GM21447 (cell line): ENCODE measurements around the gene COBL.

ENCODE experiments used
- ATAC-seq: cut with Tn5 transposase; IDR thresholded peaks from one replicate; pipeline ENCODE4 v1.9.1; 2021; ENCODE audit not compliant: unreplicated experiment

COBL gene

GRCh38 chr7:51256209-51256781, 60.3 kb downstream of the COBL start:
- no peak for ATAC-seq

GRCh38 chr7:51255536-51256208, 60.9 kb downstream of the COBL start:
- no peak for ATAC-seq

- ATAC-seq: no peak
These were observed 61.6 kb downstream of the COBL start for GRCh38 chr7:51255036-51255435.

- ATAC-seq: no peak
These were observed 63.5 kb downstream of the COBL start for GRCh38 chr7:51253157-51253556.

GRCh38 chr7:51251290-51251689, 65.3 kb downstream of the COBL start:
- ATAC-seq: no peak

- no peak for ATAC-seq
These were observed 66.1 kb downstream of the COBL start for GRCh38 chr7:51250512-51250911.

- no peak for ATAC-seq
These were observed 66.6 kb downstream of the COBL start for GRCh38 chr7:51249991-51250390.

- no peak for ATAC-seq
These were observed 67.2 kb downstream of the COBL start for GRCh38 chr7:51249187-51249945.

GRCh38 chr7:51246258-51247245, 70.1 kb downstream of the COBL start:
- ATAC-seq: no peak

GRCh38 chr7:51244885-51245284, 71.7 kb downstream of the COBL start:
- no peak for ATAC-seq

- ATAC-seq: no peak
These were observed 72.6 kb downstream of the COBL start for GRCh38 chr7:51244053-51244452.

- no peak for ATAC-seq
These were observed 73.0 kb downstream of the COBL start for GRCh38 chr7:51243631-51244030.

- ATAC-seq: no peak
These were observed 73.6 kb downstream of the COBL start for GRCh38 chr7:51242881-51243518.

GRCh38 chr7:51242007-51242691, 74.5 kb downstream of the COBL start:
- ATAC-seq: no peak

- no peak for ATAC-seq
These were observed 75.7 kb downstream of the COBL start for GRCh38 chr7:51240868-51241267.

GRCh38 chr7:51239691-51240090, 76.9 kb downstream of the COBL start:
- ATAC-seq: no peak

GRCh38 chr7:51238981-51239495, 77.6 kb downstream of the COBL start:
- no peak for ATAC-seq

GRCh38 chr7:51237446-51238133, 79.0 kb downstream of the COBL start:
- no peak for ATAC-seq

GRCh38 chr7:51236470-51237132, 80.0 kb downstream of the COBL start:
- ATAC-seq: no peak
